ENCODE results near the gene SDR39U1.
A peak's percentile ranks its signal among the peaks of the same experiment; 100 is the strongest.

SDR39U1 gene

GRCh38 chr14:24439257-24439656 lies 3.3 kb downstream of the SDR39U1 start:
- no peak for TF ChIP-seq CTCF (IDR thresholded peaks at IDR 0.05; ENCODE audit: low read depth, low read length)
- no peak overlapping the region for H3K4me3 ChIP-seq (ENCODE audit: low read depth, low read length)

- TF ChIP-seq CTCF (IDR thresholded peaks at IDR 0.05; ENCODE audit: low read depth, low read length), result no peak
Observed at GRCh38 chr14:24438223-24439097, 4.1 kb downstream of the SDR39U1 start.

GRCh38 chr14:24437736-24438067 lies 4.9 kb downstream of the SDR39U1 start:
- H3K4me3 ChIP-seq (ENCODE audit: low read depth, low read length), result no peak overlapping the region
- no peak for TF ChIP-seq CTCF (IDR thresholded peaks at IDR 0.05; ENCODE audit: low read depth, low read length)

More at GRCh38 chr14:24438223-24439097, 4.1 kb downstream of the SDR39U1 start:
- H3K4me3 ChIP-seq (ENCODE audit: low read depth, low read length), result no peak overlapping the region

- no peak overlapping the region for H3K4me3 ChIP-seq (ENCODE audit: low read depth, low read length)
- TF ChIP-seq CTCF (IDR thresholded peaks at IDR 0.05; ENCODE audit: low read depth, low read length), result no peak
Observed at GRCh38 chr14:24437020-24437735, 5.4 kb downstream of the SDR39U1 start.

- TF ChIP-seq CTCF (IDR thresholded peaks at IDR 0.05; ENCODE audit: low read depth, low read length), result peak; percentile 70
Observed at GRCh38 chr14:24436355-24437019, 6.1 kb downstream of the SDR39U1 start.

GRCh38 chr14:24435998-24436354 lies 6.6 kb downstream of the SDR39U1 start:
- no peak overlapping the region for H3K4me3 ChIP-seq (ENCODE audit: low read depth, low read length)

More at GRCh38 chr14:24436355-24437019, 6.1 kb downstream of the SDR39U1 start:
- no peak overlapping the region for H3K4me3 ChIP-seq (ENCODE audit: low read depth, low read length)

More at GRCh38 chr14:24435998-24436354, 6.6 kb downstream of the SDR39U1 start:
- no peak for TF ChIP-seq CTCF (IDR thresholded peaks at IDR 0.05; ENCODE audit: low read depth, low read length)

Measured in WI38 (cell line).